HepG2 (cell line): ENCODE results near the gene LTB4R2. TPM values are rescaled to one million over a fixed set of nuclear protein-coding genes. Genes with fewer than 3 reads are reported as not detected.
A peak's percentile ranks its signal among the peaks of the same experiment; 100 is the strongest.

Source experiments
- CC2D1A ChIP-seq: sonication (generic); formaldehyde crosslinking; IDR thresholded peaks from 2 replicates; pipeline ENCODE4 v1.8.1; 2023; ENCODE audit warnings: mild to moderate bottlenecking, missing genetic modification reagents
- FLYWCH1 ChIP-seq: sonication (generic); formaldehyde crosslinking; IDR thresholded peaks from 2 replicates; pipeline ENCODE4 v1.8.1; 2023; ENCODE audit warnings: mild to moderate bottlenecking, missing genetic modification reagents
- MAFK ChIP-seq, 2 experiments: IDR thresholded peaks in 1 of 2; conservative IDR thresholded peaks in 1 of 2; 2 replicates each; pipeline ENCODE4 v1.6.1; 2011; ENCODE audit warnings: improper control_type of control experiment in 2 of 2, low read length in 2 of 2
- MBD4 ChIP-seq: IDR thresholded peaks from 2 replicates; pipeline ENCODE4 v1.6.1; 2012; ENCODE audit warnings: low read length, inconsistent platforms, borderline replicate concordance
- MXI1 ChIP-seq: IDR thresholded peaks from 3 replicates; pipeline ENCODE4 v1.6.1; 2012; ENCODE audit warnings: low read depth, low read length, inconsistent platforms, borderline replicate concordance
- PCBP2 ChIP-seq: fragments of 200-400 bp; formaldehyde crosslinking; optimal IDR thresholded peaks from 2 replicates; pipeline ENCODE3; 2018; ENCODE audit warnings: low read length, low read depth; ENCODE audit not compliant: poor library complexity, severe bottlenecking
- RARA ChIP-seq: IDR thresholded peaks from 2 replicates; pipeline ENCODE4 v1.6.1; 2016; ENCODE audit warnings: missing genetic modification reagents, missing compliant biosample characterization
- RBFOX2 ChIP-seq: fragments of 200-400 bp; formaldehyde crosslinking; IDR thresholded peaks from 2 replicates; pipeline ENCODE4 v1.6.1; 2017; ENCODE audit warnings: low read depth, mild to moderate bottlenecking, low read length
- SPEN ChIP-seq: sonication (generic); formaldehyde crosslinking; IDR thresholded peaks from 2 replicates; pipeline ENCODE4 v1.5.1; 2020; ENCODE audit warnings: low read depth, mild to moderate bottlenecking, missing genetic modification reagents
- TOPORS ChIP-seq: sonication (generic); formaldehyde crosslinking; IDR thresholded peaks from 2 replicates; pipeline ENCODE4 v1.8.0; 2023; ENCODE audit warnings: mild to moderate bottlenecking, missing genetic modification reagents
- ZKSCAN8 ChIP-seq: IDR thresholded peaks from 2 replicates; pipeline ENCODE4 v1.6.1; 2016; ENCODE audit warnings: borderline replicate concordance, missing genetic modification reagents, missing compliant biosample characterization
- ZNF207 ChIP-seq: fragments of 450-650 bp; IDR thresholded peaks from 2 replicates; pipeline ENCODE4 v1.6.1; 2016; ENCODE audit warnings: antibody characterized with exemption, borderline replicate concordance
- ZNF24 ChIP-seq: fragments of 450-650 bp; IDR thresholded peaks from 2 replicates; pipeline ENCODE4 v1.6.1; 2017; ENCODE audit warnings: antibody characterized with exemption, mild to moderate bottlenecking
- ZNF33B ChIP-seq: sonication (generic); formaldehyde crosslinking; IDR thresholded peaks from 2 replicates; pipeline ENCODE4 v1.5.1; 2020; ENCODE audit warnings: mild to moderate bottlenecking, missing genetic modification reagents
- ZNF530 ChIP-seq: sonication (generic); formaldehyde crosslinking; IDR thresholded peaks from 2 replicates; pipeline ENCODE4 v1.5.0; 2020; ENCODE audit warnings: low read depth, mild to moderate bottlenecking, missing genetic modification reagents
- ZNF557 ChIP-seq: sonication (generic); formaldehyde crosslinking; IDR thresholded peaks from 2 replicates; pipeline ENCODE4 v1.4.0; 2020; ENCODE audit warnings: missing genetic modification reagents
- ZNF570 ChIP-seq: sonication (generic); formaldehyde crosslinking; IDR thresholded peaks from 2 replicates; pipeline ENCODE4 v1.4.0; 2020; ENCODE audit warnings: mild to moderate bottlenecking, missing genetic modification reagents, borderline replicate concordance
- ZNF766 ChIP-seq: sonication (generic); formaldehyde crosslinking; IDR thresholded peaks from 2 replicates; pipeline ENCODE4 v1.5.0; 2020; ENCODE audit warnings: missing genetic modification reagents, borderline replicate concordance
- ZNF780A ChIP-seq: sonication (generic); formaldehyde crosslinking; IDR thresholded peaks from 2 replicates; pipeline ENCODE4 v1.8.0; 2022; ENCODE audit warnings: mild to moderate bottlenecking, missing genetic modification reagents, moderate library complexity
- polyA plus RNA-seq, 8 experiments: library from polyadenylated mRNA; depleted of rRNA in 3 of 8; stranded (reverse) in 7 of 8; unstranded in 1 of 8; fragments of >200 nt; fragmentation: Illumina TruSeq in 4 of 8; extraction: Trizol in 4 of 8; gene quantifications; 2 replicates each; pipeline versions ENCODE4 v1.2.1 to v1.2.3, GENCODE V29; 2011 to 2016; ENCODE audit warnings: low read depth in 4 of 8, missing spikeins in 1 of 8, mixed read lengths in 1 of 8; ENCODE audit not compliant: insufficient read depth in 1 of 8
- total RNA-seq, 5 experiments: library from RNA; depleted of rRNA; stranded (reverse); fragments of >200 nt; fragmentation: Illumina TruSeq; extraction: Trizol; gene quantifications; 2 replicates each; pipeline ENCODE4 v1.2.3, GENCODE V29; 2016; ENCODE audit warnings: low read depth in 1 of 5
- TF ChIP-seq, protein P1 (sequence below): IDR thresholded peaks from 2 replicates; pipeline ENCODE4 v1.6.1; 2016; ENCODE audit warnings: missing compliant biosample characterization, missing genetic modification reagents, borderline replicate concordance
- TF ChIP-seq, protein P2 (sequence below): sonication (generic); IDR thresholded peaks from 2 replicates; pipeline ENCODE4 v1.6.1; 2016; ENCODE audit warnings: low read depth, borderline replicate concordance
- TF ChIP-seq, protein P3 (sequence below): sonication (generic); formaldehyde crosslinking; IDR thresholded peaks from 2 replicates; pipeline ENCODE4 v1.4.0; 2020; ENCODE audit warnings: mild to moderate bottlenecking, missing genetic modification reagents
- TF ChIP-seq, protein P4 (sequence below): sonication (generic); formaldehyde crosslinking; IDR thresholded peaks from 2 replicates; pipeline ENCODE4 v1.5.1; 2020; ENCODE audit warnings: missing genetic modification reagents, mild to moderate bottlenecking, borderline replicate concordance
- TF ChIP-seq, protein P5 (sequence below): sonication (generic); formaldehyde crosslinking; IDR thresholded peaks from 2 replicates; pipeline ENCODE4 v1.4.0; 2020; ENCODE audit warnings: missing genetic modification reagents, low read depth, mild to moderate bottlenecking, borderline replicate concordance
- TF ChIP-seq, protein P6 (sequence below): sonication (generic); formaldehyde crosslinking; IDR thresholded peaks from 2 replicates; pipeline ENCODE4 v1.5.0; 2020; ENCODE audit warnings: missing genetic modification reagents

Gene LTB4R2
- total and polyA plus RNA-seq, 2 of the 13 experiments (the other 11 are each of a cell fraction or from before 2014, with no cell fraction given), result 3.9 to 6.9 TPM

DNA sequence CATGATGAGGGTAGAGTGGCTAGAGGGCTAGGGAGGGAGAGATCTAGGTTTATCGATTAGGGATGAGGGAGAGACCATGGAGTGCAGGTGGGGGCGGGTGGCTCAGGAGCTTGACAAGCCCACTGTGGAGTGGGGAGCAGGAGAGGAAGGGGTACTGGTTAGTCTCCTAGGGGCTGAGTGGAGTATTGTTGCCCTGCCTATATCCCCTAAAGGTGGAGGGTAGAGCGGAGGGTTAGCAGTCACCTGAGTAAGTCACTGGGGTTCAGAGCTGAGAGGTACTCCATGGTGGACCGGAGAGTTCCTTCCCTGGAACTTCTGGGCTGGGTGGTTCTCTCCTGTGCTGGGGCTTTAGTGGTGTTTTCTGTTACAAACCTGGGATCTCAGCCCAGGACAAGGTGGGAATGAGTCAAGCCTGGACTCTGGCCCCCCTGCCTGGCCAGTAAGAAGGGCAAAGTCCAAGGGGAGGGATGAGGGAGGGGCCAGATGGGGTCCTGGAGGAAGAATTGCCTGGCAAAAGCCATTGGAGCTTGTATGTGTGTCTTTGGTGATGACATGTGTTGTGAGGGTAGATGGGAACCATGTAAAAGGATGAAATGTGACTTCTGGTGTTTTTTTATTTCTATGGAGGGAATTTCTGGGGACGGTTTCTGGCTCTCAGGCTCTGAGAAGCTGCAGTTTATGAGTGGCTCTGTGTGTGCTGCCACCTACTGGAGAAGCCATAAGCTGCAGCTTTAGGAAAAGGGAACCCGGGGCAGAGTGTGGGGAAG lies 2.2 kb upstream of the LTB4R2 start, which contains the start of gene CIDEB (continued):
- TF ChIP-seq SPEN (peak; percentile 78), PCBP2 (peak; percentile 69), FLYWCH1 (CRISPR knock-in tag) (no peak), ZNF766 (CRISPR knock-in tag) (0 out of 2 replicates have a peak, but pooled peaks have one; percentile 33), MBD4 (no peak), RARA (CRISPR knock-in tag) (peak; percentile 67), CC2D1A (CRISPR knock-in tag) (no peak), ZNF24 (peak; percentile 29), MXI1 (peak; percentile 75; the same call in 1 of the 3 replicates), TOPORS (peak; percentile 86; the same call in 1 of the 2 replicates), ZNF530 (CRISPR knock-in tag) (no peak), ZNF780A (CRISPR knock-in tag) (no peak), ZKSCAN8 (peak; percentile 97; the same call in 1 of the 2 replicates), ZNF207 (no peak), MAFK (conservative IDR thresholded peaks at IDR 0.05 in 1 of 2, IDR thresholded peaks at IDR 0.05 in 1 of 2; ENCODE audit: low read length in 2 of 2) (no peak), RBFOX2 (peak; percentile 65), ZNF570 (CRISPR knock-in tag) (peak; percentile 66; the same call in 1 of the 2 replicates), ZNF557 (CRISPR knock-in tag) (no peak), ZNF33B (no peak)
- TF ChIP-seq, protein P1, sequence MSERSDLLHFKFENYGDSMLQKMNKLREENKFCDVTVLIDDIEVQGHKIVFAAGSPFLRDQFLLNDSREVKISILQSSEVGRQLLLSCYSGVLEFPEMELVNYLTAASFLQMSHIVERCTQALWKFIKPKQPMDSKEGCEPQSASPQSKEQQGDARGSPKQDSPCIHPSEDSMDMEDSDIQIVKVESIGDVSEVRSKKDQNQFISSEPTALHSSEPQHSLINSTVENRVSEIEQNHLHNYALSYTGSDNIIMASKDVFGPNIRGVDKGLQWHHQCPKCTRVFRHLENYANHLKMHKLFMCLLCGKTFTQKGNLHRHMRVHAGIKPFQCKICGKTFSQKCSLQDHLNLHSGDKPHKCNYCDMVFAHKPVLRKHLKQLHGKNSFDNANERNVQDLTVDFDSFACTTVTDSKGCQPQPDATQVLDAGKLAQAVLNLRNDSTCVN, result peak; percentile 87; the same call in 1 of the 2 replicates
- TF ChIP-seq, protein P2, sequence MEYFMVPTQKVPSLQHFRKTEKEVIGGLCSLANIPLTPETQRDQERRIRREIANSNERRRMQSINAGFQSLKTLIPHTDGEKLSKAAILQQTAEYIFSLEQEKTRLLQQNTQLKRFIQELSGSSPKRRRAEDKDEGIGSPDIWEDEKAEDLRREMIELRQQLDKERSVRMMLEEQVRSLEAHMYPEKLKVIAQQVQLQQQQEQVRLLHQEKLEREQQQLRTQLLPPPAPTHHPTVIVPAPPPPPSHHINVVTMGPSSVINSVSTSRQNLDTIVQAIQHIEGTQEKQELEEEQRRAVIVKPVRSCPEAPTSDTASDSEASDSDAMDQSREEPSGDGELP, result peak; percentile 86; the same call in 1 of the 2 replicates
- TF ChIP-seq, protein P3, sequence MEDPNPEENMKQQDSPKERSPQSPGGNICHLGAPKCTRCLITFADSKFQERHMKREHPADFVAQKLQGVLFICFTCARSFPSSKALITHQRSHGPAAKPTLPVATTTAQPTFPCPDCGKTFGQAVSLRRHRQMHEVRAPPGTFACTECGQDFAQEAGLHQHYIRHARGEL (CRISPR knock-in tag), result no peak
- TF ChIP-seq, protein P4, sequence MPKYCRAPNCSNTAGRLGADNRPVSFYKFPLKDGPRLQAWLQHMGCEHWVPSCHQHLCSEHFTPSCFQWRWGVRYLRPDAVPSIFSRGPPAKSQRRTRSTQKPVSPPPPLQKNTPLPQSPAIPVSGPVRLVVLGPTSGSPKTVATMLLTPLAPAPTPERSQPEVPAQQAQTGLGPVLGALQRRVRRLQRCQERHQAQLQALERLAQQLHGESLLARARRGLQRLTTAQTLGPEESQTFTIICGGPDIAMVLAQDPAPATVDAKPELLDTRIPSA (CRISPR knock-in tag), result no peak
- TF ChIP-seq, protein P5, sequence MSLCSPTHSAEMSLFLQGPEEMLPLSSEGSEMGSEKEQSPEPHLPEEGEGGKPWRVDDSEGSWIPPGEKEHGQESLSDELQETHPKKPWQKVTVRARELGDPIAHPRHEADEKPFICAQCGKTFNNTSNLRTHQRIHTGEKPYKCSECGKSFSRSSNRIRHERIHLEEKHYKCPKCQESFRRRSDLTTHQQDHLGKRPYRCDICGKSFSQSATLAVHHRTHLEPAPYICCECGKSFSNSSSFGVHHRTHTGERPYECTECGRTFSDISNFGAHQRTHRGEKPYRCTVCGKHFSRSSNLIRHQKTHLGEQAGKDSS (CRISPR knock-in tag), result peak; percentile 96
- TF ChIP-seq, protein P6, sequence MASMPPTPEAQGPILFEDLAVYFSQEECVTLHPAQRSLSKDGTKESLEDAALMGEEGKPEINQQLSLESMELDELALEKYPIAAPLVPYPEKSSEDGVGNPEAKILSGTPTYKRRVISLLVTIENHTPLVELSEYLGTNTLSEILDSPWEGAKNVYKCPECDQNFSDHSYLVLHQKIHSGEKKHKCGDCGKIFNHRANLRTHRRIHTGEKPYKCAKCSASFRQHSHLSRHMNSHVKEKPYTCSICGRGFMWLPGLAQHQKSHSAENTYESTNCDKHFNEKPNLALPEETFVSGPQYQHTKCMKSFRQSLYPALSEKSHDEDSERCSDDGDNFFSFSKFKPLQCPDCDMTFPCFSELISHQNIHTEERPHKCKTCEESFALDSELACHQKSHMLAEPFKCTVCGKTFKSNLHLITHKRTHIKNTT (CRISPR knock-in tag), result no peak
